Coronary artery (tissue), 2 donors: ENCODE measurements around the gene NUDT15.
A peak's percentile ranks its signal among the peaks of the same experiment; 100 is the strongest.

Source experiments
- DNase-seq: peaks from one replicate; pipeline ENCODE4 v3.0.0-alpha.2; 2017; ENCODE audit warnings: low spot score
- H3K27ac ChIP-seq, 2 donors: fragments of 200-600 bp; sonication (generic); one replicate each; pipeline ENCODE4 v1.5.1; 2016 to 2019
- H3K4me3 ChIP-seq: fragments of 200-600 bp; sonication (generic); 2 replicates; pipeline ENCODE4 v1.5.1; 2016; ENCODE audit warnings: mild to moderate bottlenecking, moderate library complexity
- CTCF ChIP-seq: fragments of 200-600 bp; sonication (generic); IDR thresholded peaks from one replicate; pipeline ENCODE4 v1.5.1; 2019; ENCODE audit warnings: antibody characterized with exemption

The NUDT15 gene

GRCh38 chr13:48037346-48038173 is at the start of gene NUDT15:
Gene NUDT15, plus strand, starts transcription at chr13:48037726. Its CDS starts 21 bp downstream, at chr13:48037747.
- Histone ChIP-seq H3K27ac (peak within 1 kb of the TSS; percentile 95 to 96), H3K4me3 (peak within 1 kb of the TSS; percentile 81)
- peak; percentile 97 for TF ChIP-seq CTCF
- peak; percentile 94 for DNase-seq

- TF ChIP-seq CTCF = no peak
- no peak overlapping the region for H3K27ac ChIP-seq
- no peak for DNase-seq
- H3K4me3 ChIP-seq = no peak overlapping the region
Observed at GRCh38 chr13:47990427-47990826, 47.1 kb upstream of the NUDT15 start.

- no peak overlapping the region for H3K4me3 ChIP-seq
- no peak for DNase-seq
- no peak for TF ChIP-seq CTCF
- no peak overlapping the region for H3K27ac ChIP-seq
Observed at GRCh38 chr13:47990920-47991466, 46.5 kb upstream of the NUDT15 start.

GRCh38 chr13:47991859-47992258 is 45.7 kb upstream of the NUDT15 start:
- TF ChIP-seq CTCF = no peak
- DNase-seq = no peak
- no peak overlapping the region for H3K27ac ChIP-seq
- H3K4me3 ChIP-seq = no peak overlapping the region

- no peak overlapping the region for H3K27ac ChIP-seq
- no peak overlapping the region for H3K4me3 ChIP-seq
- DNase-seq = no peak
- TF ChIP-seq CTCF = no peak
Observed at GRCh38 chr13:47997384-47997783, 40.1 kb upstream of the NUDT15 start.

GRCh38 chr13:47999973-48000372 is 37.6 kb upstream of the NUDT15 start:
- Histone ChIP-seq H3K4me3 (peak overlapping the region; percentile 91), H3K27ac (no peak overlapping the region)
- no peak for DNase-seq
- TF ChIP-seq CTCF = no peak
